WTC11 (cell line): ENCODE measurements around the gene NCBP1. TPM values are rescaled to one million over a fixed set of nuclear protein-coding genes. Genes with fewer than 3 reads are reported as not detected.

Experiments
- total RNA-seq: library from RNA; stranded (reverse); gene quantifications from 3 replicates; pipeline ENCODE4 v1.2.3, GENCODE V29; 2021

The NCBP1 gene
- total RNA-seq, 1 experiment from 2014 or later = 61.1 TPM

Other genes starting within 250 kb of the NCBP1 start
- gene TDRD7, start 221.7 kb upstream of the NCBP1 start, total RNA-seq = 2.3 to 2.8 TPM (median 2.5 TPM) in 3 replicates
- gene TMOD1, start 132.2 kb upstream of the NCBP1 start, total RNA-seq = 1.0 to 1.6 TPM (median 1.4 TPM) in 3 replicates
- 16.8 to 19.6 TPM (median 18.3 TPM) in 3 replicates for gene TSTD2, start 453 bp upstream of the NCBP1 start, total RNA-seq
- gene XPA, start 63.5 kb downstream of the NCBP1 start, total RNA-seq = 2.7 to 3.6 TPM (median 3.0 TPM) in 3 replicates
- gene FOXE1, start 219.4 kb downstream of the NCBP1 start, total RNA-seq = 0.05 to 0.09 TPM (median 0.07 TPM) in 3 replicates